ENCODE data around the gene JMY.

GRCh38 chr5:79190235-79190529 is 45.7 kb upstream of the JMY start:
- TF ChIP-seq POLR2A (IDR thresholded peaks at IDR 0.05) (no peak), CTCF (IDR thresholded peaks at IDR 0.05) (no peak)
